Trophoblast cell (in vitro differentiated cells and primary cell): Measurements from ENCODE around the gene ADORA2B.

Experiments used
- DNase-seq, 2 donors: peaks; one replicate each; pipeline ENCODE4 v3.0.0-alpha.2; 2016
- H2AFZ ChIP-seq: 2 replicates; pipeline ENCODE4 v1.6.1; 2013; ENCODE audit warnings: low read length, moderate library complexity, mild to moderate bottlenecking; ENCODE audit not compliant: insufficient read depth, poor library complexity
- H2AK5ac ChIP-seq: 2 replicates; pipeline ENCODE4 v1.6.1; 2013; ENCODE audit warnings: mild to moderate bottlenecking, low read length
- H2BK120ac ChIP-seq: 2 replicates; pipeline ENCODE4 v1.6.1; 2013; ENCODE audit warnings: low read length, mild to moderate bottlenecking, moderate library complexity; ENCODE audit not compliant: insufficient read depth, poor library complexity
- H2BK12ac ChIP-seq: 2 replicates; pipeline ENCODE4 v1.6.1; 2013; ENCODE audit warnings: mild to moderate bottlenecking, low read length, moderate library complexity
- H2BK5ac ChIP-seq: 2 replicates; pipeline ENCODE4 v1.6.1; 2013; ENCODE audit warnings: low read length, low read depth, moderate library complexity, mild to moderate bottlenecking; ENCODE audit not compliant: poor library complexity
- H3K14ac ChIP-seq: 2 replicates; pipeline ENCODE4 v1.6.1; 2013; ENCODE audit warnings: mild to moderate bottlenecking, low read length
- H3K18ac ChIP-seq: 2 replicates; pipeline ENCODE4 v1.6.1; 2013; ENCODE audit warnings: mild to moderate bottlenecking, low read length
- H3K23ac ChIP-seq: 2 replicates; pipeline ENCODE4 v1.6.1; 2013; ENCODE audit warnings: low read length
- H3K27ac ChIP-seq: 2 replicates; pipeline ENCODE4 v1.5.1; 2013; ENCODE audit warnings: low read depth, mild to moderate bottlenecking, inconsistent platforms, low read length, moderate library complexity
- H3K27me3 ChIP-seq: 2 replicates; pipeline ENCODE4 v1.6.1; 2013; ENCODE audit warnings: inconsistent platforms, mild to moderate bottlenecking, low read length, moderate library complexity; ENCODE audit not compliant: insufficient read depth
- H3K36me3 ChIP-seq, 2 experiments: 1 replicate in 1 of 2; 2 replicates in 1 of 2; pipeline ENCODE4 v1.6.1; 2013; ENCODE audit warnings: low read length in 2 of 2, mild to moderate bottlenecking in 2 of 2, moderate library complexity in 1 of 2; ENCODE audit not compliant: insufficient read depth in 2 of 2, control insufficient read depth in 1 of 2
- H3K4ac ChIP-seq: 2 replicates; pipeline ENCODE4 v1.6.1; 2013; ENCODE audit warnings: low read depth, mild to moderate bottlenecking, low read length, moderate library complexity
- H3K4me1 ChIP-seq, 2 experiments: 1 replicate in 1 of 2; 2 replicates in 1 of 2; pipeline ENCODE4 v1.6.1; 2013; ENCODE audit warnings: low read length in 2 of 2, mild to moderate bottlenecking in 2 of 2, moderate library complexity in 1 of 2; ENCODE audit not compliant: insufficient read depth in 2 of 2, control insufficient read depth in 1 of 2
- H3K4me2 ChIP-seq: 2 replicates; pipeline ENCODE4 v1.6.1; 2013; ENCODE audit warnings: inconsistent platforms, mild to moderate bottlenecking, low read length, moderate library complexity
- H3K4me3 ChIP-seq: 2 replicates; pipeline ENCODE4 v1.5.1; 2013; ENCODE audit warnings: mild to moderate bottlenecking, low read depth, low read length, inconsistent platforms
- H3K79me1 ChIP-seq: one replicate; pipeline ENCODE4 v1.6.1; 2013; ENCODE audit warnings: low read length
- H3K79me2 ChIP-seq: 2 replicates; pipeline ENCODE4 v1.6.1; 2013; ENCODE audit warnings: low read length, mild to moderate bottlenecking; ENCODE audit not compliant: control insufficient read depth, insufficient read depth, poor library complexity
- H3K9ac ChIP-seq: 2 replicates; pipeline ENCODE4 v1.6.1; 2013; ENCODE audit warnings: mild to moderate bottlenecking, low read length
- H3K9me3 ChIP-seq: 2 replicates; pipeline ENCODE4 v1.6.1; 2013; ENCODE audit warnings: low read depth, mild to moderate bottlenecking, control low read depth, inconsistent platforms, low read length; ENCODE audit not compliant: insufficient read depth
- H4K12ac ChIP-seq: 2 replicates; pipeline ENCODE4 v1.6.1; 2013; ENCODE audit warnings: low read depth, mild to moderate bottlenecking, low read length, moderate library complexity
- H4K8ac ChIP-seq: 2 replicates; pipeline ENCODE4 v1.6.1; 2013; ENCODE audit warnings: low read depth, mild to moderate bottlenecking, low read length, moderate library complexity
- H4K91ac ChIP-seq: one replicate; pipeline ENCODE4 v1.6.1; 2013; ENCODE audit warnings: low read depth, mild to moderate bottlenecking, low read length, moderate library complexity
- whole genome bisulfite sequencing: extraction: QIAGEN DNeasy Blood & Tissue Kit; methylation state at CpG from one replicate; pipeline ENCODE4 v1.1.7; 2013; ENCODE audit warnings: missing lambda C conversion rate; ENCODE audit not compliant: insufficient read length, insufficient coverage; ENCODE audit errors: extremely low coverage; 5-methylcytosine and 5-hydroxymethylcytosine counted together

The ADORA2B gene

DNA sequence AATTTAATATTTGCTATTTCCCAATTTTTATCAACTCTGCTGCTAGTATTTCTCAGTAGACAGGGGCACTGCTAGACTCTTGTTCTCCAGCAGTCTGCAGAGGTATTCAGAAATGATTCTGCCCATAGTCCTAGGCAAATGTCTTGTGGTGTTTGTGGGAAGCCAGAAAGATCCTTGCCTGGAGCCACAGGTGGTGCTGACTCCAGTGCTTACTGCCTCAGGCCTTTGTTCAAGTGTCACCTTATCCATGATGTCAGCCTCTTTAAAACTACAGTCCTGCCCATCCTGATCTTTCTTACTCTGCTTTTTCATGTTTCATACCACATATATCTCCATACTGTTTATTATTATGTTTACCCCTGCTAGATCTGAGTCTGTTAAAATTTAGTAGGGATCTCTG lies 28.1 kb downstream of the ADORA2B start:
- no peak overlapping the region for H3K4ac ChIP-seq
- H3K4me1 ChIP-seq = peaks cover 5% of the 10 kb centered on the region in 2 experiments
- H3K27me3 ChIP-seq = no peaks in the 10 kb centered on the region
- peak; percentile 42 to 68 for DNase-seq
- H3K79me2 ChIP-seq = no peaks in the 10 kb centered on the region
- no peak overlapping the region for H4K91ac ChIP-seq
- H3K79me1 ChIP-seq = no peaks in the 10 kb centered on the region
- no peak overlapping the region for H2AK5ac ChIP-seq
- H4K12ac ChIP-seq = no peak overlapping the region
- H4K8ac ChIP-seq = no peak overlapping the region
- H3K23ac ChIP-seq = no peak overlapping the region
- no peak overlapping the region for H3K27ac ChIP-seq
- H2BK12ac ChIP-seq = no peak overlapping the region
- no peak overlapping the region for H2AFZ ChIP-seq
- no peak overlapping the region for H2BK120ac ChIP-seq
- H3K4me3 ChIP-seq = no peak overlapping the region
- H3K18ac ChIP-seq = no peak overlapping the region
- no peak overlapping the region for H3K4me2 ChIP-seq
- peaks cover 7 to 15% of the 10 kb centered on the region in 2 experiments for H3K36me3 ChIP-seq
- H2BK5ac ChIP-seq = no peak overlapping the region
- no peak overlapping the region for H3K14ac ChIP-seq
- no peak overlapping the region for H3K9ac ChIP-seq
- H3K9me3 ChIP-seq = peaks cover 3% of the 10 kb centered on the region

GRCh38 chr17:15973834-15974233 lies 28.9 kb downstream of the ADORA2B start:
- no CpG with 5 or more reads among the region's 6 CpGs for WGBS
- H2AK5ac ChIP-seq = no peak overlapping the region
- peaks cover 7 to 17% of the 10 kb centered on the region in 2 experiments for H3K36me3 ChIP-seq
- peaks cover 3% of the 10 kb centered on the region for H3K9me3 ChIP-seq
- no peak overlapping the region for H4K12ac ChIP-seq
- H2BK120ac ChIP-seq = no peak overlapping the region
- H3K23ac ChIP-seq = no peak overlapping the region
- H3K18ac ChIP-seq = no peak overlapping the region
- H2BK12ac ChIP-seq = no peak overlapping the region
- no peaks in the 10 kb centered on the region for H3K79me2 ChIP-seq
- H3K27ac ChIP-seq = no peak overlapping the region
- H3K79me1 ChIP-seq = no peaks in the 10 kb centered on the region
- H4K91ac ChIP-seq = no peak overlapping the region
- H3K4me3 ChIP-seq = no peak overlapping the region
- H3K4ac ChIP-seq = no peak overlapping the region
- no peak overlapping the region for H3K9ac ChIP-seq
- no peak overlapping the region for H3K4me2 ChIP-seq
- H3K14ac ChIP-seq = no peak overlapping the region
- no peak overlapping the region for H4K8ac ChIP-seq
- H3K4me1 ChIP-seq = peaks cover 5 to 7% of the 10 kb centered on the region in 2 experiments
- H3K27me3 ChIP-seq = no peaks in the 10 kb centered on the region
- no peak overlapping the region for H2AFZ ChIP-seq
- DNase-seq = no peak
- H2BK5ac ChIP-seq = no peak overlapping the region

DNA sequence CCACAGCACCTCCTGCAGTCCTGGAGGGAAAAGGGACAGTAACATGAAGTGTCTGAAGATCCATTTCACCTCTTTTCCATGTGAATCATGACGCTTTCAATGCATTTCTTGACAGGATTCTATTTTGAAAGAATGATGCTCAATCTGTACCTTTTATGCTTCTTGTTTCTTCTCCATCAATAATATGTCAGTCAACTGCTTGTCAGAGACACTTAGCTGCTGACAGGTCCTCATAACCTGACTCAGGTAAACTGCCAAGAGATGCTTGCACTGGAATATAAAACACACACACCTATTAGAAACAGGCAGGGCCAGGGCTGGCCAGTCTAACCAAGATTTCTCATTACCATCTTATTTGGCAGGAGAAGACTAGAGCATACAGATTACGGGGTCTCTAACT lies 33.0 kb downstream of the ADORA2B start:
- no peak overlapping the region for H4K91ac ChIP-seq
- H3K79me2 ChIP-seq = no peaks in the 10 kb centered on the region
- no peak overlapping the region for H3K4me2 ChIP-seq
- no peak overlapping the region for H2BK12ac ChIP-seq
- H2AK5ac ChIP-seq = no peak overlapping the region
- H3K18ac ChIP-seq = no peak overlapping the region
- no peak for DNase-seq
- no peaks in the 10 kb centered on the region for H3K79me1 ChIP-seq
- peaks cover 13 to 26% of the 10 kb centered on the region in 2 experiments for H3K36me3 ChIP-seq
- H3K4me3 ChIP-seq = no peak overlapping the region
- no peak overlapping the region for H3K4ac ChIP-seq
- no peak overlapping the region for H3K27ac ChIP-seq
- peaks cover 2% of the 10 kb centered on the region for H3K9me3 ChIP-seq
- H3K23ac ChIP-seq = no peak overlapping the region
- H3K14ac ChIP-seq = no peak overlapping the region
- peaks cover 0 to 7% of the 10 kb centered on the region in 2 experiments for H3K4me1 ChIP-seq
- no peak overlapping the region for H3K9ac ChIP-seq
- H3K27me3 ChIP-seq = no peaks in the 10 kb centered on the region
- H2BK5ac ChIP-seq = no peak overlapping the region
- H2BK120ac ChIP-seq = no peak overlapping the region
- no peak overlapping the region for H2AFZ ChIP-seq
- H4K8ac ChIP-seq = no peak overlapping the region
- H4K12ac ChIP-seq = no peak overlapping the region
- no CpG with 5 or more reads among the region's 2 CpGs for WGBS

- Histone ChIP-seq H3K4me1 (peaks cover 0 to 7% of the 10 kb centered on the region in 2 experiments), H3K9ac (no peak overlapping the region), H3K36me3 (peaks cover 14 to 26% of the 10 kb centered on the region in 2 experiments), H3K27me3 (no peaks in the 10 kb centered on the region), H4K12ac (no peak overlapping the region), H2BK5ac (no peak overlapping the region), H3K4ac (no peak overlapping the region), H4K91ac (no peak overlapping the region), H2BK12ac (no peak overlapping the region), H3K4me3 (no peak overlapping the region), H4K8ac (no peak overlapping the region), H3K79me2 (no peaks in the 10 kb centered on the region), H3K23ac (no peak overlapping the region), H3K14ac (no peak overlapping the region), H2AK5ac (no peak overlapping the region), H2BK120ac (no peak overlapping the region), H3K79me1 (no peaks in the 10 kb centered on the region), H3K27ac (no peak overlapping the region), H3K9me3 (no peaks in the 10 kb centered on the region), H3K18ac (no peak overlapping the region), H2AFZ (no peak overlapping the region), H3K4me2 (no peak overlapping the region)
- WGBS = no CpG with 5 or more reads among the region's 1 CpG
- DNase-seq = peak; percentile 50 to 78
Observed at GRCh38 chr17:15978606-15979005, 33.7 kb downstream of the ADORA2B start.
